Measurements from ENCODE around the gene CACNG8. TPM values are rescaled to one million over a fixed set of nuclear protein-coding genes. Genes with fewer than 3 reads are reported as not detected.

CACNG8 gene
- 0.61 and 0.65 TPM in 2 replicates for total RNA-seq

DNA sequence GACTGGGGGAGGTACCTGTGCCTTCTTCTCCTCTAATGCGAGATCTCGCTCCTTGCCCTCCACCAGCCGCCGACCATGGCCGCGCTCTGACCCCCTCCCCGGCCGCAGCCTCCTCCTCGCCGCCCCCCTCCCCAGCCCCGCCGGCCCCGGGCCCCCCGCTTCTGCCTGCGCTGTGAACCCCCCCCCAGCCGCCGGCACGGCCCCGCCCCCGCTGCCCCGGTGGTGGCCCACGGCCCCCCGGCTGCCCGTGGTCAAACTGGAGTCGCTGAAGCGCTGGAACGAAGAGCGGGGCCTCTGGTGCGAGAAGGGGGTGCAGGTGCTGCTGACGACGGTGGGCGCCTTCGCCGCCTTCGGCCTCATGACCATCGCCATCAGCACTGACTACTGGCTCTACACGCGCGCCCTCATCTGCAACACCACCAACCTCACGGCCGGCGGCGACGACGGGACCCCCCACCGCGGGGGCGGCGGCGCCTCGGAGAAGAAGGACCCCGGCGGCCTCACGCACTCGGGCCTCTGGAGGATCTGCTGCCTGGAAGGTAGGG lies at the start of gene CACNG8:
Gene CACNG8, plus strand, starts transcription at position 51 of the 545 bp plus-strand sequence.

DNA sequence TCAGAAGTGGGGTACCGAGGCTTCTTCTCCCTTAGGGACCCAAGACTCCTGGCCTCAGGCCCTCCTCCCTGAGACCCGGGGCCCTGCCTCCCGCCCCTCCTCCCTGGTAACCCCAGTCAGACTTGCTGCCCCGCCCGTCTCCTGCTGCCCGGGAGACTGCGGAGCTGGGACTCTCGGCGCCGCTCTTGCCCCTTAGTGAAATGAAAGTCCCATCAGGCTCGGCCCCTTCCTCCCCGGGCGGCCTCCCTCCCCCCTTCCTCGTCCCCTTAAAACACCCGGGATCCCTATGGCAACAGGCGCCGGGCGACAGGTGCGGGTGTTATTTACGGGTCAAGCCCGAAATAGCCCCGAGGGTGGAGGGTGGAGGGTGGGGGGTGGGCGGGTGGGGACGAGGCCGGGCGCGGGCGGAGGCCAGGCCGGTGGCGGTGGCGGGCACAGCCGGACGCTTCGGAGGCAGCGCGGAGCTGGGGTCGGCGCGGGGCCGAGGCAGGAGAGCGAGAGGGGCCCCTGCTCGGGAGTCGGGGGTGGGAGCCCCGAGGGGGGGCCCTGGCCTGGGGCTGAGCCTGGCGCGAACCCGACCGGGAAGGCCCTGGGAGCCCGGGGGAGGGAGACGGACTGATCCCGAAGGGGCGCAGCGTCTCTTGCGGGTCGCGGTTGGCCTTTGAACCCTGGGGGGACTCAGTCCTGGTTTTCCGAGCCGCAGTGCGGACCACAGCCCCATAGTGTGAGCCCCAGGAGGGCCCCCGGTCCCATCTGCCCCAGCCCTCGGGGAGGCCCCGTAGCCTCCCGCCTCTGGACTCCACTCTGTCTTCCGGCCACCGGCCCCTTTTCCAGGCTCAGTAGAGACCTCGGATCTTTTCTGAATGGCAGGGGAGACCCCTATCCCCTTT lies 28.7 kb downstream of the CACNG8 start, which contains the start of gene CACNG6:
Gene CACNG6, plus strand, starts transcription at position 414 of the 890 bp plus-strand sequence. CDS start 1,241 bp downstream, outside the sequence.

Other genes starting within 250 kb of the CACNG8 start
- gene NLRP12, start 138.6 kb upstream of the CACNG8 start, total RNA-seq, result 1.1 and 2.3 TPM in 2 replicates
- 2.1 and 6.2 TPM in 2 replicates for gene MYADM, start 95.1 kb upstream of the CACNG8 start, total RNA-seq
- gene PRKCG, start 80.7 kb upstream of the CACNG8 start, total RNA-seq, result not detected in 2 replicates
- gene CACNG7, start 53.7 kb upstream of the CACNG8 start, total RNA-seq, result 0.15 and 1.9 TPM in 2 replicates
- 2.6 and 3.2 TPM in 2 replicates for gene CACNG6, start 28.7 kb downstream of the CACNG8 start, total RNA-seq
- gene VSTM1, start 101.0 kb downstream of the CACNG8 start, total RNA-seq, result not detected in 2 replicates
- not detected in 2 replicates for gene TARM1, start 118.4 kb downstream of the CACNG8 start, total RNA-seq
- gene OSCAR, start 137.9 kb downstream of the CACNG8 start, total RNA-seq, result not detected in 2 replicates
- gene NDUFA3, start 139.9 kb downstream of the CACNG8 start, total RNA-seq, result 9.4 and 18.2 TPM in 2 replicates
- 36.6 and 40.0 TPM in 2 replicates for gene TFPT, start 152.7 kb downstream of the CACNG8 start, total RNA-seq
- gene PRPF31, start 152.8 kb downstream of the CACNG8 start, total RNA-seq, result 75.7 and 92.9 TPM in 2 replicates
- 9.1 and 9.3 TPM in 2 replicates for gene CNOT3, start 174.8 kb downstream of the CACNG8 start, total RNA-seq
- 7.8 and 12.2 TPM in 2 replicates for gene LENG1, start 196.8 kb downstream of the CACNG8 start, total RNA-seq
- 0.32 TPM in 1 of 2 replicates, not detected in the other for gene TMC4, start 210.2 kb downstream of the CACNG8 start, total RNA-seq
- 45.1 and 83.9 TPM in 2 replicates for gene MBOAT7, start 226.6 kb downstream of the CACNG8 start, total RNA-seq
- 60.0 and 74.1 TPM in 2 replicates for gene TSEN34, start 228.4 kb downstream of the CACNG8 start, total RNA-seq
- gene RPS9, start 237.9 kb downstream of the CACNG8 start, total RNA-seq, result 2,242 and 2,420 TPM in 2 replicates